HG02943 (cell line): ENCODE measurements around the gene MECR.
"Not testable (repeated sequence)": the region's sequence is repeated elsewhere in the genome, so short reads cannot be mapped to it uniquely, and the experiment has no call there.

Experiments
- ATAC-seq: cut with Tn5 transposase; IDR thresholded peaks from one replicate; pipeline ENCODE4 v1.9.1; 2021; ENCODE audit warnings: mild to moderate bottlenecking, low read depth, moderate library complexity; ENCODE audit not compliant: unreplicated experiment

Gene MECR

GRCh38 chr1:29237129-29237821 is 6.5 kb upstream of the MECR start:
- no peak for ATAC-seq

GRCh38 chr1:29236712-29237128 is 6.0 kb upstream of the MECR start:
- ATAC-seq = no peak

GRCh38 chr1:29235955-29236711 is 5.4 kb upstream of the MECR start, which contains the start of gene PTPRU:
Gene PTPRU (plus strand): TSS chr1:29236522. CDS start chr1:29236645, 123 bp downstream.
- no peak for ATAC-seq

GRCh38 chr1:29234881-29235280 is 4.1 kb upstream of the MECR start:
- not testable (repeated sequence) for ATAC-seq

- ATAC-seq = no peak
Observed at GRCh38 chr1:29234471-29234870, 3.7 kb upstream of the MECR start.

GRCh38 chr1:29233693-29234092 is 3.0 kb upstream of the MECR start:
- ATAC-seq = no peak

GRCh38 chr1:29232387-29232786 is 1.7 kb upstream of the MECR start:
- ATAC-seq = no peak

- ATAC-seq = no peak
Observed at GRCh38 chr1:29230204-29230552, 556 bp downstream of the MECR start.

- no peak for ATAC-seq
Observed at GRCh38 chr1:29227511-29227910, 3.2 kb downstream of the MECR start.

GRCh38 chr1:29225361-29225760 is 5.4 kb downstream of the MECR start:
- ATAC-seq = no peak

GRCh38 chr1:29224356-29224837 is 6.3 kb downstream of the MECR start:
- ATAC-seq = no peak

- no peak for ATAC-seq
Observed at GRCh38 chr1:29223521-29223920, 7.2 kb downstream of the MECR start.

GRCh38 chr1:29222686-29223085 is 8.0 kb downstream of the MECR start:
- ATAC-seq = no peak

GRCh38 chr1:29222260-29222659 is 8.5 kb downstream of the MECR start:
- not testable (repeated sequence) for ATAC-seq

GRCh38 chr1:29221296-29221695 is 9.4 kb downstream of the MECR start:
- no peak for ATAC-seq

- ATAC-seq = no peak
Observed at GRCh38 chr1:29218223-29218622, 12.5 kb downstream of the MECR start.

- ATAC-seq = no peak
Observed at GRCh38 chr1:29217633-29218032, 13.1 kb downstream of the MECR start.

GRCh38 chr1:29213055-29213454 is 17.7 kb downstream of the MECR start:
- ATAC-seq = no peak

GRCh38 chr1:29211086-29212030 is 19.4 kb downstream of the MECR start:
- ATAC-seq = no peak

GRCh38 chr1:29210278-29211085 is 20.3 kb downstream of the MECR start:
- no peak for ATAC-seq
